H1 (cell line): ENCODE measurements around the gene PDE4D.

Experiments
- BCL11A ChIP-seq, 2 experiments: IDR thresholded peaks; one replicate each; pipeline ENCODE4 v1.6.1; 2011; ENCODE audit warnings: low read depth in 2 of 2, low read length in 2 of 2, mild to moderate bottlenecking in 2 of 2
- CHD2 ChIP-seq: IDR thresholded peaks from 2 replicates; pipeline ENCODE4 v1.6.1; 2012; ENCODE audit warnings: low read length, improper control_type of control experiment
- CREB1 ChIP-seq: IDR thresholded peaks from 2 replicates; pipeline ENCODE4 v1.6.1; 2012; ENCODE audit warnings: inconsistent platforms
- CTCF ChIP-seq, 3 experiments: IDR thresholded peaks; 1 replicate in 2 of 3; 2 replicates in 1 of 3; pipeline versions ENCODE4 v1.5.1 to v1.6.1; 2011; ENCODE audit warnings: low read length in 3 of 3, mild to moderate bottlenecking in 3 of 3, inconsistent platforms in 2 of 3, low read depth in 1 of 3, moderate library complexity in 1 of 3; ENCODE audit not compliant: insufficient read depth in 1 of 3; ENCODE audit errors: control extremely low read depth in 1 of 3
- POLR2A ChIP-seq, 2 experiments: IDR thresholded peaks; 1 replicate in 1 of 2; 2 replicates in 1 of 2; pipeline ENCODE4 v1.6.1; 2011; ENCODE audit warnings: low read depth in 2 of 2, low read length in 2 of 2, mild to moderate bottlenecking in 2 of 2; ENCODE audit errors: control extremely low read depth in 1 of 2
- POLR2AphosphoS5 ChIP-seq: IDR thresholded peaks from 2 replicates; pipeline ENCODE4 v1.6.1; 2011; ENCODE audit warnings: low read depth, low read length
- TEAD4 ChIP-seq: IDR thresholded peaks from 2 replicates; pipeline ENCODE4 v1.6.1; 2012; ENCODE audit warnings: low read depth, low read length, inconsistent platforms, mixed read lengths
- USF2 ChIP-seq: IDR thresholded peaks from 2 replicates; pipeline ENCODE4 v1.6.1; 2011; ENCODE audit warnings: low read length, improper control_type of control experiment

GRCh38 chr5:59525957-59526356 is 367.6 kb downstream of the PDE4D start:
- TF ChIP-seq USF2 (no peak), CHD2 (no peak), CREB1 (no peak), POLR2A (IDR thresholded peaks at IDR 0.05; ENCODE audit: control extremely low read depth in 1 of 2, low read depth in 2 of 2, low read length in 2 of 2) (no peak), POLR2AphosphoS5 (no peak), CTCF (IDR thresholded peaks at IDR 0.05; ENCODE audit: control extremely low read depth in 1 of 3, insufficient read depth in 1 of 3, low read depth in 1 of 3, low read length in 3 of 3) (no peak), BCL11A (IDR thresholded peaks at IDR 0.05; ENCODE audit: low read depth in 2 of 2, low read length in 2 of 2) (no peak), TEAD4 (no peak)
